Heart right ventricle (tissue), 16 donors: ENCODE data around the gene DCAF15. TPM values are rescaled to one million over a fixed set of nuclear protein-coding genes. Genes with fewer than 3 reads are reported as not detected.

ENCODE experiments used
- ATAC-seq, 8 donors: fragments of 200-7000 bp; cut with Tn5 transposase; one replicate each; pipeline ENCODE4 v1.9.1; 2020; ENCODE audit warnings: mild to moderate bottlenecking in 8 of 8, moderate library complexity in 8 of 8, moderate number of reproducible peaks in 1 of 8
- DNase-seq, 2 donors: peaks; one replicate each; pipeline ENCODE4 v3.0.0-alpha.2; 2020
- H3K27ac ChIP-seq, 10 donors: fragments of 200-600 bp; sonication (generic) in 2 of 10; one replicate each; pipeline versions ENCODE4 v1.5.0 to v1.8.0; 2020 to 2022; ENCODE audit warnings: mild to moderate bottlenecking in 3 of 10
- H3K27me3 ChIP-seq, 7 donors: fragments of 200-600 bp; one replicate each; pipeline ENCODE4 v1.8.0; 2021 to 2022; ENCODE audit warnings: mild to moderate bottlenecking in 2 of 7
- H3K36me3 ChIP-seq, 9 donors: fragments of 200-600 bp; sonication (generic) in 1 of 9; one replicate each; pipeline versions ENCODE4 v1.5.0 to v1.8.0; 2020 to 2022; ENCODE audit warnings: mild to moderate bottlenecking in 2 of 9
- H3K4me1 ChIP-seq, 9 donors: fragments of 200-600 bp; sonication (generic) in 1 of 9; one replicate each; pipeline versions ENCODE4 v1.5.0 to v1.8.0; 2020 to 2022; ENCODE audit warnings: mild to moderate bottlenecking in 4 of 9
- H3K4me3 ChIP-seq, 10 donors: fragments of 200-600 bp; sonication (generic) in 2 of 10; one replicate each; pipeline versions ENCODE4 v1.5.0 to v1.8.0; 2020 to 2022; ENCODE audit warnings: mild to moderate bottlenecking in 7 of 10, moderate library complexity in 2 of 10
- H3K9me3 ChIP-seq, 11 donors: fragments of 200-600 bp in 10 of 11; sonication (generic) in 2 of 11; one replicate each; pipeline versions ENCODE4 v1.5.0 to v1.8.0; 2013 to 2022; ENCODE audit warnings: mild to moderate bottlenecking in 2 of 11, control low read depth in 1 of 11, moderate library complexity in 1 of 11
- CTCF ChIP-seq, 9 donors: fragments of 200-600 bp; sonication (generic) in 2 of 9; IDR thresholded peaks; one replicate each; pipeline versions ENCODE4 v1.5.0 to v1.8.0; 2021 to 2022; ENCODE audit warnings: antibody characterized with exemption in 9 of 9, mild to moderate bottlenecking in 5 of 9, moderate library complexity in 1 of 9
- WGBS, 2 donors: extraction: QIAGEN DNeasy Blood & Tissue Kit; methylation state at CpG; one replicate each; pipeline ENCODE4 v1.1.7; 2013; ENCODE audit warnings: inconsistent platforms in 1 of 2; 5-methylcytosine and 5-hydroxymethylcytosine counted together
- intact Hi-C, 10 donors: fragments of 100-400 bp; cut with DNase I; formaldehyde crosslinking; loops; one replicate each; pipeline versions ENCODE4 v1.11.1 to v1.14.2; 2022
- polyA plus RNA-seq, 2 donors: library from polyadenylated mRNA; stranded (reverse); fragments of 200-250 nt; gene quantifications; one replicate each; pipeline ENCODE4 v1.2.3, GENCODE V29; 2013
- total RNA-seq, 10 donors: library from RNA; stranded (reverse); fragmentation: NEBNext Ultra II Directional in 3 of 10; extraction: Animal tissue kit (Norgen Biotek cat#: 25700) in 3 of 10; gene quantifications; one replicate each; pipeline versions ENCODE4 v1.2.1 to v1.2.4, GENCODE V29; 2021 to 2023
- donor health status: Arrhythmogenic right ventricular cardiomyopathy.
- donor health status: ischemic (EF 13 %, LVEDD 7.1; RV severe dilation, severe dysfunction).
- donor health status: healthy with polysubstance abuse.
- donor health status: DM: no; HTN: yes; CAD: no.
- donor health status: DM: no; HTN: no; CAD: no.
- donor health status: ischemic (EF 25% LVEDD 6.9; RV normal size, moderate dysfunction).
- donor health status: ischemic (EF 25% LVEDD 5.7; RV mildly dilated, moderate dysfunction).
- donor health status: healthy.
- donor health status: DM: yes; HTN: yes; CAD: no.
- donor health status: Ischemic cardiomyopathy.
- donor health status: ischemic (EF 35%, LVEDD 5.7; RV mildly dilated, moderate dysfunction).
- donor health status: nonischemic (EF 11% LVEDD 7.7; RV severe dilation, severe dysfunction).
- donor health status: DM: yes; HTN: yes; CAD: no.
- donor health status: PGD.
- donor health status: ischemic (EF 29% LVEDD 5.4; RV normal size, mild dysfunction).
- donor health status: nonischemic (EF 23%, LVEDD 6.1; RV moderate dilation, normal function).

DCAF15 gene
- total and polyA plus RNA-seq, 12 donors, result 15.5 to 50.0 (median 18.4) TPM

- no peaks in the 10 kb centered on the region for H3K9me3 ChIP-seq
- ATAC-seq, result no peak
- H3K27me3 ChIP-seq, result no peaks in the 10 kb centered on the region
- 90 to 93% methylated on average over 21 of the region's 21 CpGs for WGBS, 2 donors
- intact Hi-C loops, result no loop called here
- peaks cover 0 to 24% (median 0%) of the 10 kb centered on the region in 9 donors for H3K36me3 ChIP-seq
- H3K4me3 ChIP-seq, result no peak overlapping the region
- DNase-seq, result no peak
- TF ChIP-seq CTCF (IDR thresholded peaks at IDR 0.05), result no peak
- H3K27ac ChIP-seq, result no peak overlapping the region
- peaks cover 10 to 54% (median 45%) of the 10 kb centered on the region in 9 donors for H3K4me1 ChIP-seq
These were observed 31.0 kb downstream of the DCAF15 start for GRCh38 chr19:13983213-13983889.

GRCh38 chr19:13984186-13984585 lies 31.9 kb downstream of the DCAF15 start:
- TF ChIP-seq CTCF (IDR thresholded peaks at IDR 0.05), result no peak
- Histone ChIP-seq H3K27me3 (no peaks in the 10 kb centered on the region), H3K4me3 (no peak overlapping the region), H3K27ac (no peak overlapping the region), H3K4me1 (peaks cover 8 to 47% (median 39%) of the 10 kb centered on the region in 9 donors), H3K36me3 (peaks cover 0 to 24% (median 0%) of the 10 kb centered on the region in 9 donors), H3K9me3 (no peaks in the 10 kb centered on the region)
- 82 to 83% methylated on average over 15 of the region's 15 CpGs for WGBS, 2 donors
- ATAC-seq (no peak), DNase-seq (no peak)
- intact Hi-C loops, result no loop called here

GRCh38 chr19:13984875-13985741 lies 32.8 kb downstream of the DCAF15 start:
- Histone ChIP-seq H3K27ac (peak overlapping the region in 6 of 10 donors; percentile 85 to 98 (median 92)), H3K4me1 (peaks cover 6 to 42% (median 34%) of the 10 kb centered on the region in 9 donors), H3K9me3 (no peaks in the 10 kb centered on the region), H3K36me3 (peaks cover 0 to 30% (median 0%) of the 10 kb centered on the region in 9 donors), H3K27me3 (no peaks in the 10 kb centered on the region), H3K4me3 (no peak overlapping the region)
- ATAC-seq (no peak), DNase-seq (no peak)
- WGBS, 2 donors, result 92% methylated on average over 25 of the region's 25 CpGs
- TF ChIP-seq CTCF (IDR thresholded peaks at IDR 0.05), result no peak
- intact Hi-C loops, result no loop called here

GRCh38 chr19:13985771-13986347 lies 33.5 kb downstream of the DCAF15 start:
- Histone ChIP-seq H3K36me3 (peaks cover 0 to 36% (median 0%) of the 10 kb centered on the region in 9 donors), H3K4me1 (peaks cover 6 to 42% (median 34%) of the 10 kb centered on the region in 9 donors), H3K27ac (peak overlapping the region; percentile 47 to 98 (median 92)), H3K4me3 (peak overlapping the region in 6 of 10 donors; percentile 9 to 40 (median 28)), H3K9me3 (no peaks in the 10 kb centered on the region), H3K27me3 (no peaks in the 10 kb centered on the region)
- 80 to 81% methylated on average over 10 of the region's 10 CpGs for WGBS, 2 donors
- DNase-seq (no peak), ATAC-seq (peak in 1 of 8 donors; percentile 9)
- intact Hi-C loops, result no loop called here
- no peak for TF ChIP-seq CTCF (IDR thresholded peaks at IDR 0.05)
